Esophagus muscularis mucosa (tissue), 4 donors: ENCODE measurements around the gene PUS7.

Experiments
- EP300 ChIP-seq: sonication (generic); formaldehyde crosslinking; IDR thresholded peaks from one replicate; pipeline ENCODE4 v1.6.1; 2017; ENCODE audit warnings: antibody characterized with exemption
- POLR2A ChIP-seq: fragments of 450-650 bp; IDR thresholded peaks from one replicate; pipeline ENCODE4 v1.6.1; 2017; ENCODE audit warnings: antibody characterized with exemption, moderate library complexity, mild to moderate bottlenecking, low read depth
- TF ChIP-seq, protein P1 (sequence below), 3 experiments: fragments of 200-600 bp in 2 of 3; fragments of 450-650 bp in 1 of 3; sonication (generic) in 2 of 3; IDR thresholded peaks; one replicate each; pipeline ENCODE4 v1.5.1; 2017 to 2019; ENCODE audit warnings: antibody characterized with exemption in 3 of 3, mild to moderate bottlenecking in 2 of 3, moderate library complexity in 1 of 3

DNA sequence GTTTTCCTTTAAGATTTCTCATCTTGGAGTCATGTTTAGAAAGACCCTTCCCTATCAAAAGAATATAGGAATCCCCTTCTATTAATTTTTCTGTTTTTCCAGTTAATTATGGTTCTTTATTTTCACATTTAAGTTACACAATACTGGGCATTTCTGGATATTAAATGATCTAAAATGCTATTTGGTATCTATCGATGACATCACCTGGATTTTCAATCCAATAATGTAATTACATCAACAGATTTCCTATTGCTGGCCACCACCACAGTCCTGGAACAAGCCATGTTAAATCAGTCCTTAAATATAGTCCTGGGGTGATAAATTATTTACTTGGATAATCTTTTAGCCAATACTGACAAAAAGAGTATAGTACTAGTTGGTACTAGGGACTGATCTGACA, 48.0 kb downstream of the PUS7 start:
- TF ChIP-seq, protein P1, sequence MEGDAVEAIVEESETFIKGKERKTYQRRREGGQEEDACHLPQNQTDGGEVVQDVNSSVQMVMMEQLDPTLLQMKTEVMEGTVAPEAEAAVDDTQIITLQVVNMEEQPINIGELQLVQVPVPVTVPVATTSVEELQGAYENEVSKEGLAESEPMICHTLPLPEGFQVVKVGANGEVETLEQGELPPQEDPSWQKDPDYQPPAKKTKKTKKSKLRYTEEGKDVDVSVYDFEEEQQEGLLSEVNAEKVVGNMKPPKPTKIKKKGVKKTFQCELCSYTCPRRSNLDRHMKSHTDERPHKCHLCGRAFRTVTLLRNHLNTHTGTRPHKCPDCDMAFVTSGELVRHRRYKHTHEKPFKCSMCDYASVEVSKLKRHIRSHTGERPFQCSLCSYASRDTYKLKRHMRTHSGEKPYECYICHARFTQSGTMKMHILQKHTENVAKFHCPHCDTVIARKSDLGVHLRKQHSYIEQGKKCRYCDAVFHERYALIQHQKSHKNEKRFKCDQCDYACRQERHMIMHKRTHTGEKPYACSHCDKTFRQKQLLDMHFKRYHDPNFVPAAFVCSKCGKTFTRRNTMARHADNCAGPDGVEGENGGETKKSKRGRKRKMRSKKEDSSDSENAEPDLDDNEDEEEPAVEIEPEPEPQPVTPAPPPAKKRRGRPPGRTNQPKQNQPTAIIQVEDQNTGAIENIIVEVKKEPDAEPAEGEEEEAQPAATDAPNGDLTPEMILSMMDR (IDR thresholded peaks at IDR 0.05): no peak
- TF ChIP-seq POLR2A (no peak), EP300 (no peak)
